H54 (cell line): Measurements from ENCODE around the gene SCIMP.
"Not testable (repeated sequence)": the region's sequence is repeated elsewhere in the genome, so short reads cannot be mapped to it uniquely, and the experiment has no call there.

ENCODE experiments used
- DNase-seq: peaks from one replicate; pipeline ENCODE4 v3.0.0; 2011; ENCODE audit warnings: low spot score, mixed read lengths; ENCODE audit not compliant: insufficient read length
- FAIRE-seq: peaks from 3 replicates; lab custom pipeline; 2011; peaks lifted over from hg19 to GRCh38; lab: Jason Lieb, UNC
- POLR2A ChIP-seq: IDR thresholded peaks from 2 replicates; pipeline ENCODE4 v1.6.1; 2011; ENCODE audit warnings: low read depth, mild to moderate bottlenecking, low read length

SCIMP gene

DNA sequence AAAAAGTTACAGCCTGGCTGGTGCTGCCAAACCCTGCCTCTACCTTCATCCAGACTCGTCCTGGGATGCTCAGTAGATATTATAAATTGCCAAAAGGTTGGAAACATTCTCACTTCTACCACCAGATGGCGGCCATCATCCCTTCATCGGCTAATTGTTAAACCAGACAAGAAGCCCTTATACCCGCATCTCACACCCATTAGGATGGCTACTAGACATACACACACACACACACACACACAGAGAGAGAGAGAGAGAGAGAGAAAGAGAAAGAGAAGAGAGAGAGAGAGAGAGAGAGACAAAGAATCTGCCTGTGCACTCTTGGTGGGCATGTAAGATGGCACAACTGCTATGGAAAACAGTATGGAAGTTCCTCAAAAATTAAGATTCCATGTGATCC, 15.0 kb upstream of the SCIMP start:
- DNase-seq (peak; percentile 58), FAIRE-seq (peak; percentile 78)
- no peak for TF ChIP-seq POLR2A

- TF ChIP-seq POLR2A = no peak
- FAIRE-seq (no peak), DNase-seq (no peak)
These were observed 14.3 kb upstream of the SCIMP start for GRCh38 chr17:5248821-5249479.

- TF ChIP-seq POLR2A = no peak
- DNase-seq (no peak), FAIRE-seq (no peak)
These were observed 13.0 kb upstream of the SCIMP start for GRCh38 chr17:5247621-5248020.

DNA sequence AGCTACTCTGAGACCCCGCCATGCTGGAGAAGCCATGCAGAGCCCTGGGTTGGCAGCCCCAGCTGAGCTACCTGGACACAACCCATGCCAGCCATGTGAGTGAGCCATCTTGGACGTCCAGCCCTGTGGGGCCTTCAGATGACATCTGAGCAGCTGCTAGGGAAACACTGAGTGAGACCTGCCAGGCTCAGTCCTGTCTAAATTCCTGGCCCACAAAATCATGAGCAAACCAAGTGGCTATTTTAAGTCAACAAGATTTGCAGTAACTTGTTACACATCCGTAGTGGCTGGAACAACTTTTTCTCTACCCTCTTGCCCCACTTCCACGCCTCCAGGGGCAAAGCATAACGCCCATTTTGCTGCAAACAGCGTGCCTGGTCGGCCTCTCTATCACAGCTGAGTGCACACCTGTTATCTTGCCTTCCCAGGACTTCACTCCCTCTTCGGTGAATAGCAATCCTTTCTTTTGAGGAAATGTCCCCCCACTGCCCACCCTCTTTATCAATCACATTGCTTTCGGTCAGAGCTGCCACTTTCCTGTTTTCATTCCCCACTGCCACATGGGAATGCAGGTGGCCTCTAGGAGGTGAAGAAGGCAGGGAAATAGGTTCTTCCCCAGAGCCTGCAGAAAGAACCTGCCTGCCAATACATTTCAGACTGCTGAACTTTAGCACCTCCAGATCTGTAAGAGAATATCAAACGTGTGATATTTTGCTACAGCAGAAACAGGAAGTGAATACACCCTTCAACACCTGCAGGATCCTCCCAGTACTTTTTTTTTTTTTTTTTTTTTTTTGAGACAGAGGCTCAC, 7.4 kb upstream of the SCIMP start:
- DNase-seq (no peak), FAIRE-seq (no peak)
- TF ChIP-seq POLR2A = no peak

DNA sequence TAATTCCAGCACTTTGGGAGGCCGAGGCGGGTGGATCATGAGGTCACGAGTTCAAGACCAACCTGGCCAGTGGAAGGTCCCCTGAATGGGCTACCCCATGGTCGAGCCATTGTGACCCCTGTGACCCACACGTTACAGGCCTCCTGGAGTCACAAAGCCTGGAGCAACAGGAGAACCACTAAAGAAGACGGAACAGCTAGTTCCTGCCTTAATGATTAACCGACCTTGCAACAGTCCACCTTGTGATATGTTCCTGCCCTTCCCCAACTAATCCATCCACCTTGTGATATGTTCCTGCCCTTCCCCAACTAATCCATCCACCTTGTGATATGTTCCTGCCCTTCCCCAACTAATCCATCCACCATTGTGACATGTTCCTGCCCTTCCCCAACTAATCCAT, 5.1 kb upstream of the SCIMP start:
- DNase-seq, FAIRE-seq: not testable (repeated sequence)

GRCh38 chr17:5238333-5238732, 3.7 kb upstream of the SCIMP start:
- no peak for TF ChIP-seq POLR2A
- DNase-seq = no peak
- FAIRE-seq = no peak

GRCh38 chr17:5237541-5238016, 2.9 kb upstream of the SCIMP start:
- DNase-seq (peak; percentile 81), FAIRE-seq (peak; percentile 11)
- no peak for TF ChIP-seq POLR2A

- FAIRE-seq = no peak
- TF ChIP-seq POLR2A = no peak
These were observed 2.4 kb upstream of the SCIMP start for GRCh38 chr17:5236938-5237540.

GRCh38 chr17:5233492-5233891, 1.2 kb downstream of the SCIMP start:
- not testable (repeated sequence) for FAIRE-seq

More at GRCh38 chr17:5236938-5237540, 2.4 kb upstream of the SCIMP start:
- DNase-seq = no peak

GRCh38 chr17:5226940-5227878, 7.5 kb downstream of the SCIMP start:
- FAIRE-seq = no peak
- no peak for DNase-seq
- no peak for TF ChIP-seq POLR2A

More at GRCh38 chr17:5233492-5233891, 1.2 kb downstream of the SCIMP start:
- DNase-seq = not testable (repeated sequence)

DNA sequence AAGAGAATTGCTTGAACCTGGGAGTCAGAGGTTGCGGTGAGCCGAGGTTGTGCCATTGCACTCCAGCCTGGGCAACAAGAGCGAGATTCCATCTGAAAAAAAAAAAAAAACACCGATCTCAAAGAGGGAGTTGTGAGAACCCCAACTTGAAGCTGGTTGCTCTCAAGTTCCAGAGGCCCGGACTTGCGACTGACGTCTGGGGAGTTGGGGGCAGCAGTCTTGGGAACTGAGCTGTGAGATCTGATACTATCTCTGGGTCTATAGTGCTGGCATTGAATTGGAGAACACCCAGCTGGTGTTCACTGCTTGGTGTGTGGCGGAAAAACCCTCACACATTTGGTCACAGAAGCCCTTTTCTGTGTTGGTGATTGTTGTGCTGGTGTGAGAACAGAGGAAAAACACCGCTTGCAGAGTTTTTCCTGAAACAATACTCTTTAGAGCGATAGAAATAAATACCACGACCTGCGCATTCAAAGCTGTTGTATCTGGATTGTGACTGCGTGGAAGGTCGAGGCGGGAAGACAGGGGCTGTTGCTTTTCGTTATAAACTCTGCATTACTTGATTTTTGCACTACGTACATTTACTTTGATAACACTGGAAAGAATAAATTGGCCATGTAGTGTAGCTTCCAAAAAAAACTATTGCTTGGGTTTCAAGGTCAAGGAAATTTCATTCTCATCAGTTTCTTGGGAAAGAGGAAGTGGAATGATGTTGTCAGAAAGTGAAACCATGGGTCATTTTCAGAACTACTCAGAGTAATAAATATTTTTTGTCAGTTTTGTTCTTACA, 8.8 kb downstream of the SCIMP start:
- FAIRE-seq = no peak
- TF ChIP-seq POLR2A = no peak

DNA sequence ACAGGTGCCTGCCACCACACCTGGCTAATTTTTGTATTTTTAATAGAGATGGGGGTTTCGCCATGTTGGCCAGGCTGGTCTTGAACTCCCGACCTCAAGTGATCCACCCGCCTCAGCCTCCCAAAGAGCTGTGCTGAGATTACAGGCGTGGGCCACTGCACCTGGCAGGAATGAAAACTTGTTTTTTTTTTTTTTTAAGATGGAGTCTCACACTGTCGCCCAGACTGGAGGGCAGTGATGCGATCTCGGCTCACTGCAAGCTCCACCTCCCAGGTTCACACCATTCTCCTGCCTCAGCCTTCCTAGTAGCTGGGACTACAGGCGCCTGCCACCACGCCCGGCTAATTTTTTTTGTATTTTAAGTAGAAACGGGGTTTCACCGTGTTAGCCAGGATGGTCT, 12.7 kb downstream of the SCIMP start:
- not testable (repeated sequence) for FAIRE-seq, DNase-seq

More for the DNA sequence above, 8.8 kb downstream of the SCIMP start:
- DNase-seq = no peak

- TF ChIP-seq POLR2A = no peak
- FAIRE-seq = no peak
These were observed 14.6 kb downstream of the SCIMP start for GRCh38 chr17:5220074-5220473.

More at GRCh38 chr17:5220074-5220473, 14.6 kb downstream of the SCIMP start:
- DNase-seq = no peak
